Parathyroid adenoma (tissue), 2 donors: ENCODE data around the gene PDCD7.
A peak's percentile ranks its signal among the peaks of the same experiment; 100 is the strongest.
"Not testable (repeated sequence)": the region's sequence is repeated elsewhere in the genome, so short reads cannot be mapped to it uniquely, and the experiment has no call there.

Experiments
- H2AFZ ChIP-seq: fragments of 300-600 bp; sonication (generic); one replicate; pipeline ENCODE4 v1.7.0; 2017; ENCODE audit warnings: antibody characterized with exemption, mild to moderate bottlenecking
- H3K27ac ChIP-seq: fragments of 300-600 bp; sonication (generic); one replicate; pipeline ENCODE4 v1.7.0; 2017
- H3K27me3 ChIP-seq: fragments of 300-600 bp; sonication (generic); one replicate; pipeline ENCODE4 v1.7.0; 2017; ENCODE audit warnings: low read length; ENCODE audit not compliant: control insufficient read depth, insufficient read depth
- H3K36me3 ChIP-seq: fragments of 300-600 bp; sonication (generic); one replicate; pipeline ENCODE4 v1.7.0; 2017; ENCODE audit warnings: low read length; ENCODE audit not compliant: control insufficient read depth, insufficient read depth
- H3K4me1 ChIP-seq: fragments of 300-600 bp; sonication (generic); one replicate; pipeline ENCODE4 v1.7.0; 2017; ENCODE audit warnings: control low read depth
- H3K4me2 ChIP-seq: fragments of 300-600 bp; sonication (generic); one replicate; pipeline ENCODE4 v1.7.0; 2017; ENCODE audit warnings: low read length
- H3K4me3 ChIP-seq: fragments of 300-600 bp; sonication (generic); one replicate; pipeline ENCODE4 v1.7.0; 2017; ENCODE audit warnings: low read depth, low read length
- H3K79me2 ChIP-seq: fragments of 300-600 bp; sonication (generic); one replicate; pipeline ENCODE4 v1.7.0; 2017; ENCODE audit warnings: control low read depth
- H3K9ac ChIP-seq: fragments of 300-600 bp; sonication (generic); one replicate; pipeline ENCODE4 v1.7.0; 2017; ENCODE audit warnings: mild to moderate bottlenecking
- H3K9me3 ChIP-seq: fragments of 300-600 bp; sonication (generic); one replicate; pipeline ENCODE4 v1.7.0; 2017; ENCODE audit warnings: low read length; ENCODE audit not compliant: control insufficient read depth
- CTCF ChIP-seq: fragments of 300-600 bp; sonication (generic); IDR thresholded peaks from one replicate; pipeline ENCODE4 v1.7.0; 2017; ENCODE audit warnings: antibody characterized with exemption, mild to moderate bottlenecking
- donor health status: primary hyperparathyroidism.

PDCD7 gene

GRCh38 chr15:65147902-65148301 is 14.3 kb upstream of the PDCD7 start:
- Histone ChIP-seq H3K4me2 (no peak overlapping the region), H3K9ac (no peak overlapping the region), H3K79me2 (no peaks in the 10 kb centered on the region), H3K4me3 (no peak overlapping the region), H3K27me3 (no peaks in the 10 kb centered on the region), H3K27ac (no peak overlapping the region), H3K4me1 (no peaks in the 10 kb centered on the region), H2AFZ (no peak overlapping the region), H3K36me3 (no peaks in the 10 kb centered on the region), H3K9me3 (no peaks in the 10 kb centered on the region)
- no peak for TF ChIP-seq CTCF

- no peak overlapping the region for H3K9ac ChIP-seq
- H3K4me1 ChIP-seq: no peaks in the 10 kb centered on the region
- H3K27me3 ChIP-seq: no peaks in the 10 kb centered on the region
- no peaks in the 10 kb centered on the region for H3K9me3 ChIP-seq
- H3K4me2 ChIP-seq: no peak overlapping the region
- H3K79me2 ChIP-seq: no peaks in the 10 kb centered on the region
- H3K27ac ChIP-seq: no peak overlapping the region
- no peak for TF ChIP-seq CTCF
- no peak overlapping the region for H3K4me3 ChIP-seq
- H3K36me3 ChIP-seq: no peaks in the 10 kb centered on the region
- H2AFZ ChIP-seq: no peak overlapping the region
Observed at GRCh38 chr15:65146438-65146837, 12.8 kb upstream of the PDCD7 start.

- not testable (repeated sequence) for H3K4me2 ChIP-seq, H3K79me2 ChIP-seq, H3K27me3 ChIP-seq, H3K9me3 ChIP-seq, H3K27ac ChIP-seq, H3K9ac ChIP-seq, H3K4me1 ChIP-seq, H3K4me3 ChIP-seq, H2AFZ ChIP-seq, H3K36me3 ChIP-seq
Observed at GRCh38 chr15:65138631-65139030, 5.0 kb upstream of the PDCD7 start.

GRCh38 chr15:65137893-65138292 is 4.3 kb upstream of the PDCD7 start:
- H3K4me3 ChIP-seq, H3K27me3 ChIP-seq, H3K9me3 ChIP-seq, H3K79me2 ChIP-seq, H3K27ac ChIP-seq, H3K9ac ChIP-seq, H3K4me1 ChIP-seq, H3K4me2 ChIP-seq, H2AFZ ChIP-seq, H3K36me3 ChIP-seq: not testable (repeated sequence)

GRCh38 chr15:65137089-65137488 is 3.5 kb upstream of the PDCD7 start:
- H3K79me2 ChIP-seq, H3K9ac ChIP-seq, H3K9me3 ChIP-seq, H2AFZ ChIP-seq, H3K4me2 ChIP-seq, H3K27ac ChIP-seq, H3K36me3 ChIP-seq, H3K4me3 ChIP-seq, H3K4me1 ChIP-seq, H3K27me3 ChIP-seq: not testable (repeated sequence)

- H3K9ac ChIP-seq: no peak overlapping the region
- peaks cover 13% of the 10 kb centered on the region for H3K79me2 ChIP-seq
- H3K4me3 ChIP-seq: no peak overlapping the region
Observed at GRCh38 chr15:65134538-65134937, 930 bp upstream of the PDCD7 start.

More at GRCh38 chr15:65134538-65134937, 930 bp upstream of the PDCD7 start:
- Histone ChIP-seq H3K27ac (no peak overlapping the region), H2AFZ (peak overlapping the region; percentile 80), H3K4me1 (peaks cover 4% of the 10 kb centered on the region), H3K36me3 (no peaks in the 10 kb centered on the region), H3K27me3 (no peaks in the 10 kb centered on the region), H3K9me3 (no peaks in the 10 kb centered on the region), H3K4me2 (no peak overlapping the region)
- no peak for TF ChIP-seq CTCF
